HUES6 (cell line): ENCODE measurements around the gene ZNF593.
A peak's percentile ranks its signal among the peaks of the same experiment; 100 is the strongest.

Source experiments
- H3K27ac ChIP-seq: 2 replicates; pipeline ENCODE4 v1.7.0; 2013; ENCODE audit warnings: low read depth, mild to moderate bottlenecking, low read length, inconsistent platforms
- H3K27me3 ChIP-seq: 2 replicates; pipeline ENCODE4 v1.6.1; 2013; ENCODE audit warnings: low read length; ENCODE audit not compliant: control insufficient read depth, insufficient read depth
- H3K36me3 ChIP-seq: 2 replicates; pipeline ENCODE4 v1.6.1; 2013; ENCODE audit warnings: low read length; ENCODE audit not compliant: control insufficient read depth, insufficient read depth
- H3K4me1 ChIP-seq: 2 replicates; pipeline ENCODE4 v1.6.1; 2013; ENCODE audit warnings: low read length; ENCODE audit not compliant: control insufficient read depth, insufficient read depth
- H3K4me3 ChIP-seq: 2 replicates; pipeline ENCODE4 v1.5.1; 2013; ENCODE audit warnings: low read depth, low read length
- H3K9ac ChIP-seq: one replicate; pipeline ENCODE4 v1.6.1; 2013; ENCODE audit warnings: mild to moderate bottlenecking, low read length
- H3K9me3 ChIP-seq: 2 replicates; pipeline ENCODE4 v1.6.1; 2013; ENCODE audit warnings: low read depth, low read length; ENCODE audit not compliant: control insufficient read depth, insufficient read depth

Gene ZNF593

GRCh38 chr1:26163684-26164035 is 6.0 kb upstream of the ZNF593 start:
- H3K9me3 ChIP-seq: no peaks in the 10 kb centered on the region
- no peak overlapping the region for H3K27ac ChIP-seq
- H3K4me1 ChIP-seq: peaks cover 40% of the 10 kb centered on the region
- peaks cover 77% of the 10 kb centered on the region for H3K27me3 ChIP-seq
- peak overlapping the region; percentile 69; the same call in 1 of the 2 replicates for H3K4me3 ChIP-seq
- H3K9ac ChIP-seq: no peak overlapping the region
- no peaks in the 10 kb centered on the region for H3K36me3 ChIP-seq

- peaks cover 40% of the 10 kb centered on the region for H3K4me1 ChIP-seq
- H3K9me3 ChIP-seq: no peaks in the 10 kb centered on the region
- peaks cover 71% of the 10 kb centered on the region for H3K27me3 ChIP-seq
- H3K36me3 ChIP-seq: no peaks in the 10 kb centered on the region
- peak overlapping the region; percentile 69 for H3K4me3 ChIP-seq
- H3K27ac ChIP-seq: no peak overlapping the region
- H3K9ac ChIP-seq: peak overlapping the region; percentile 2
Observed at GRCh38 chr1:26164036-26164860, 5.5 kb upstream of the ZNF593 start.

DNA sequence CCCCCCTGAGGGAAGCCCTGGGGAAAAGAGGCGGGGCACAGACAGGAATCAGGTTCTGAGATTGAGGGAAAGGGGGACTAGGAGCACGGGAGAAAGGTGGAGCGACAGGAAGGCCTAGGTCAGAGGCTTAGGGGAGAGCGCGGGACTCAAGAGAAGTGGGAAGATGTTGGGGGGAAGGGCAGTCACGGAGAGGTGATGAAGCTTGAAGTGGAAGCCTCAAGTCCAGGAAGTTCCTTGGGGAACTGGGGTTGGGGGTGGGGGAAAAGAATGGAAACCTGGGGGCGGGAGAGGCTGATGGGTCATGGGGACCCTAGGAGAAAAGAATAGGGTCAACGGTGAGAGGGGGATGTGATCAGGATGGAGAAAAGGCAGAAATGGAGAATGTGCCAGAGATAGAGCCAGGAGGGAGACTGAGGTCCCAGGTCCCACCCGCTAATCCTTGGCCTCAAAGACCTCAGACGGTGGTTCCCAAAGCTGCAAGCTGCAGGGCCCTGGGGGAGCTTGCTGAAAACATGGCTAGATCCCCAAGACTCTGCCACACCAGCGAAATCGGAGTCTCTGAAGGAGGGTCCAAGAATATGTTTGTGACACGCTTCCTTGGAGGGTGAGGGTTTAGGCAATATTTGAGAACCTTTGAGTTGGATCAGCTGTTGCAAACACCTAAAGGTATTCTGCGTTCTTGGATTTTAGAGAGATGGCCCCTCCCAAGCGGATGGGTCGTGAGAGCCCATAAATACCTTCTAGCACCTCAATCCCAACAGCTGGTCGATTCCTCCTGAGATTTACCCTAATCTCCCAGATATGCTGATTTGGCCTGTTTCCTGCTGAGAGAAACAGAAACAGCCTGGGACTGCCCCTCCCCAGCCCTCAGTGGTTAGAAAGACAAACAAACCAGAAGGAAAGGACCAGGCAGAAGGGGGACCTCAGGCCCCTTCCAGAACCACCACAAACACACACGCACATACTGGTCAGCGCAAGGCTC is 4.6 kb upstream of the ZNF593 start:
- H3K9ac ChIP-seq: peak overlapping the region; percentile 2
- H3K9me3 ChIP-seq: no peaks in the 10 kb centered on the region
- peaks cover 35% of the 10 kb centered on the region for H3K4me1 ChIP-seq
- no peaks in the 10 kb centered on the region for H3K36me3 ChIP-seq
- H3K27me3 ChIP-seq: peaks cover 62% of the 10 kb centered on the region
- H3K4me3 ChIP-seq: peak overlapping the region; percentile 69
- H3K27ac ChIP-seq: no peak overlapping the region

- Histone ChIP-seq H3K9me3 (no peaks in the 10 kb centered on the region), H3K9ac (no peak overlapping the region), H3K36me3 (peaks cover 9% of the 10 kb centered on the region), H3K27me3 (peaks cover 46% of the 10 kb centered on the region), H3K27ac (no peak overlapping the region), H3K4me3 (no peak overlapping the region), H3K4me1 (peaks cover 38% of the 10 kb centered on the region)
Observed at GRCh38 chr1:26166719-26167281, 2.9 kb upstream of the ZNF593 start.

DNA sequence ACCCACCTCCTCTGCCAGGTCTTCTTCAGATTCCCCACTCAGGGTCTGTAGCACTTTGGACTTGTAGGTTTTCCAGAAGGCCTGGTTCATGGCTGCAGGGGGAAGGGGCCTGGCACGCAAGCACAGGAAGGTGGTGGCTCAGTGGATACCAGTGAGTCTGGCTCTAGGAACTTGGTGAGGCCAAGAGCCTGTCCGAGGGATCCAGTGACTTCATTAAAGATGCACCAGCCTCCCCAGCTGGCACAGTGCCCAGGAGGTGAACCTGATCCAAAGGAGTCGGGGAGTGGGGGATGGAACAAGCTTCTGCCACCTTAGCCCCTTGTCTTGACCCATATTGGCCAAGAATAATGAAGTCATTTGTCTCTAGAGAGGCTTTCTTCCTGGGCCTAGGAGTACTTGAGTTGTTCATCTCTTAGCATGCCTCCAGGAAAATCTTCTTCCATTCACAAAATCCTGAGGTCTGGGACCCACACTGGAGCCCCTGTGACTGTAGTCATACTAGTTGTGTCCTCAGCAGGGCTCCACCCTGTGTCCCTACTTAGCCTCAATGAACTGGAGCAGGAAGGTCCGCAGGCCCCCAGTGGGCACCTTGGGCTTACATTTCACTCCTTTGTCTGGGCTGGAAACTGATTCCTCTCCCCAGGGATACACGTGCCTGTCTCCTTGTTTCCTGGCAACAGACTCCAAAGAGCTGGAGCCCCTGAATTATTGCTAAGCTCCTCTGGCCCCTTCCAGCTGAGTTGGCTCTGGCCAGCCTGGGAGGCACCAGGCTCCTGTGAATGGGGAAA is 1.1 kb upstream of the ZNF593 start, which contains the start of gene C1orf232:
TSS of gene C1orf232 (minus strand) at position 554 of the 788 bp plus-strand sequence. CDS start at position 90, 464 bp downstream.
- peak within 1 kb of the TSS; percentile 89; the same call in 1 of the 2 replicates for H3K27ac ChIP-seq
- peak within 1 kb of the TSS; percentile 89 for H3K4me3 ChIP-seq
- peaks cover 9% of the 10 kb centered on the region for H3K36me3 ChIP-seq
- H3K4me1 ChIP-seq: peaks cover 38% of the 10 kb centered on the region
- peak within 1 kb of the TSS; percentile 91 for H3K9ac ChIP-seq
- peaks cover 29% of the 10 kb centered on the region for H3K27me3 ChIP-seq
- no peaks in the 10 kb centered on the region for H3K9me3 ChIP-seq

DNA sequence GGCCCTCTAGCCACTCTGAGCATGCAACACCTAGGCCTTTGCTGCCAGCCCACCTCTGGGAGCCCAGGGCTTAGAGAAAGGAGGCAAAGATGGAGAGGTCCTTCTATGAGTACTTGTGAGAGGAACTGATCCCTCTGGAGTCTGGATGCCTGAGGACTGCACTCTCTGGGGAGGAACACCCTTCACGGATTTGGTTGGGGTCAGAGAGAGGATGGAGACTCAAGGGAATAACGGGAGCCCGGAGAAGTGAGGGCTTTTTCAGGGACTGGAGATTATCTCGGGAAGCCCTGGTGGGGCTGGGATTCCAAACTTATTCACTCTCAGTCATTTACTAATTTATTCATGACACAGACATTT is 532 bp upstream of the ZNF593 start:
- peaks cover 9% of the 10 kb centered on the region for H3K36me3 ChIP-seq
- H3K9me3 ChIP-seq: no peaks in the 10 kb centered on the region
- peaks cover 24% of the 10 kb centered on the region for H3K27me3 ChIP-seq
- H3K4me1 ChIP-seq: peaks cover 38% of the 10 kb centered on the region
- H3K27ac ChIP-seq: no peak overlapping the region
- H3K9ac ChIP-seq: no peak overlapping the region
- H3K4me3 ChIP-seq: peak overlapping the region; percentile 89; the same call in 1 of the 2 replicates

GRCh38 chr1:26170472-26170821 is 739 bp downstream of the ZNF593 start:
- Histone ChIP-seq H3K27me3 (peaks cover 19% of the 10 kb centered on the region), H3K27ac (peak overlapping the region; percentile 89; the same call in 1 of the 2 replicates), H3K4me3 (peak overlapping the region; percentile 89), H3K36me3 (peaks cover 9% of the 10 kb centered on the region), H3K9ac (peak overlapping the region; percentile 91), H3K9me3 (no peaks in the 10 kb centered on the region), H3K4me1 (peaks cover 28% of the 10 kb centered on the region)

DNA sequence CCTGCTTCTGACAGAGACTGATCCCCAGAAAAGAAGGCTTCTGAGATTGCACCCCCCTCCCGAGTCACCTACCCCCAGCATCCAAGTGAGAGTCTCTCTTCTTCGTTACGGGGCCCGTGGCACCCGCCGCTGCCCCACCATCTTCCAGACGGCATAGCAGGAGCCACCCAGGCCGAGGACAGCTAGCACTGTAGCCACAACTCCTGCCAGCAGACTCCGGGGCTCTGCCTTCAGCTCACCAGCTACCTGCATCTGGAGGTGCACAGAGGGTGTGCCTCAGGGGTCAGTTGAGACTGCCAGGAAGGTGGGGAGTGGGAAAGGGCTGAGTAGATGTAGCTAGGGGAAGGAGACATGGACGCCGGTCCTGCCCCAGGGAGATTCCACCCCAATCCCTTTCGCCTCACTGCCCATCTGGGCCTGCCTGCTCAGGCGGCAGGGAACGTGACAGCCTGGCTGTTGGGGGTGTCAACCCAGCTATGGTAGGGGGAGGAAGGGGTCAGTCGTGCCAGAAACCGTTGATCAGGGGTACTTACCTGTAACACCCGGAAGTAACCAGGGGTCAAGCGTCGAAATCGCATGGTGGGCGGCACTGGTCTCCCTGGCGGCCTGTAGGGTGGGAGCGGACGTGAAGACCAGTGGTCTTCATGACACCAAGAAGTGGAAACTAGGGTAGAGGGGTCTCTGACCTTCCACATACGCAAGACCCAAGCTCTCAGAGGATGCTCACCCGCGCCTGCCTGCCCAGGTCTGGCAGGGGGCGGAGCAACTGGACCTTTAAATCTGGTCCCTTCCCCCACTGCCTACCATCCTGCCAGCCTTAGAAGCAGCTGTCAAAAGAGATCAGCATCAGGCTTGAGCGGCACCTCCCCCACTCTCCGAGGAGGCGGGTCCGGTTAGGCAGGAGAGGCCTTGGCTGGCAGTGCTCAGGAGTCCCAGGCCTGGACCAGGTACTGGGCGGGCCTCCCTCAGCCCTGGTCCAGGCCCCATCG is 1.7 kb downstream of the ZNF593 start, which contains the start of gene ZNF593OS:
TSS of gene ZNF593OS (minus strand) at position 749 of the 989 bp plus-strand sequence. CDS start at position 578, 171 bp downstream.
- Histone ChIP-seq H3K27ac (no peak within 1 kb of the TSS), H3K36me3 (peaks cover 9% of the 10 kb centered on the region), H3K9me3 (no peaks in the 10 kb centered on the region), H3K4me3 (peak within 1 kb of the TSS; percentile 89), H3K4me1 (peaks cover 21% of the 10 kb centered on the region), H3K27me3 (peaks cover 12% of the 10 kb centered on the region; the same call in 1 of the 2 replicates), H3K9ac (peak within 1 kb of the TSS; percentile 91)

DNA sequence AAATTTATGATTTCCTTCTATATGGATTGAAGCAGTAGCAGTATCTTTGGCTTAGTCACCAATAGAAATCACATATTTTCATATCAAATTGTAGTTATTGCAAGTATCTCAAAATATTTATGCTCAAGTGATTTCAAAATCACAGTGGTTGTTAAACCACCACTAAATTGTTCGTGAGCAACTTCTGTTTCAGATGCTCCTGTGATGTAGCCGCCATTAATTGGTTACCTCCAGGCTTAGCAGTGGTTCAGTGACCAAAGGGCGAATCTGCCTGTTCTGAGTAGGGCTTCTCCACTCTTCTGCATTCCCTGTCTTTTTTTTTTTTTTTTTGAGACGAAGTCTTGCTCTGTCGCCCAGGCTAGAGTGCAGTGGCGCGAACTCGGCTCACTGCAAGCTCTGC is 5.6 kb downstream of the ZNF593 start:
- H3K36me3 ChIP-seq: peaks cover 9% of the 10 kb centered on the region
- no peak overlapping the region for H3K9ac ChIP-seq
- H3K27me3 ChIP-seq: no peaks in the 10 kb centered on the region
- no peak overlapping the region for H3K4me3 ChIP-seq
- no peaks in the 10 kb centered on the region for H3K9me3 ChIP-seq
- no peak overlapping the region for H3K27ac ChIP-seq
- peaks cover 17% of the 10 kb centered on the region for H3K4me1 ChIP-seq
